Epithelial cell of esophagus (primary cell): ENCODE measurements around the gene WDR76.

Experiments
- DNase-seq: peaks from one replicate; pipeline ENCODE4 v3.0.0; 2010; ENCODE audit warnings: low read depth
- H3K4me3 ChIP-seq: 2 replicates; pipeline ENCODE4 v1.5.1; 2011; ENCODE audit warnings: mild to moderate bottlenecking, low read length, control low read depth
- TF ChIP-seq, protein P1 (sequence below): IDR thresholded peaks from 2 replicates; pipeline ENCODE4 v1.5.1; 2011; ENCODE audit warnings: low read depth, mild to moderate bottlenecking, low read length, control low read depth, inconsistent platforms; ENCODE audit not compliant: insufficient read depth; ENCODE audit errors: missing control alignments

WDR76 gene

DNA sequence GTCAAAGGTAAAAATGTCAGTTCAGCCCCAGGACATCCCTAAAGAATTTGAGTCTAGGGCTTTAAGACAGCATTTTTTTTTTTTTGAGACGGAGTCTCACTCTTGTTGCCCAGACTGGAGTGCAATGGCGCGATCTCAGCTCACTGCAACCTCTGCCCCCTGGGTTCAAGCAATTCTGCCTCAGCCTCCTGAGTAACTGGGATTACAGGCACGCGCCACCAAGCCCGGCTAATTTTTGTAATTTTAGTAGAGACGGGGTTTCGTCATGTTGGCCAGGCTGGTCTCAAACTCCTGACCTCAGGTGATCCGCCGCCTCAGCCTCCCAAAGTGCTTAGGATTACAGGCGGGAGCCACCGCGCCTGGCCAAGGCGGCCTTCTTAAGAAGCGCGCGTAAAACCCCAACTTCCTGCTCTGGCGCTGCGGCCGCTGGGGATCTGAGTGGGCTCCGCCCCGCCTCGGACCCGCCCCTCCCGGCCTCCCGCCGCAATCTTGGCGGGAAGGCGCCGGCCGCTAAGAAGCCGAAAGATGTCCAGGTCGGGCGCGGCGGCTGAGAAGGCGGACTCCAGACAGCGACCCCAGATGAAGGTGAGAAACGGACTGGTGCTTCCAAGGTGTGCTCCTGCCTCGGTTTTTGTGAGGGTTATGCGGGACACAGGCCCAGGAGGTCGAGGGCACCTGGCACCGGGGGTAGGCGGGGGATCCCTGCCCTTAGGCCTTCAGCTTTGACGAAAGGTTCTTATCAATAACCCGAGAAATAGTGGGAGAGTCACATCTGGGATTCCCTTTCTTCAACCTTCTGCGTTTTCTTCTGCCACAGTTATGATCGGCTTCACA lies at the start of gene WDR76:
WDR76 (plus strand) TSS at position 495 of the 834 bp plus-strand sequence; CDS start at position 526, 31 bp downstream.
- TF ChIP-seq, protein P1, sequence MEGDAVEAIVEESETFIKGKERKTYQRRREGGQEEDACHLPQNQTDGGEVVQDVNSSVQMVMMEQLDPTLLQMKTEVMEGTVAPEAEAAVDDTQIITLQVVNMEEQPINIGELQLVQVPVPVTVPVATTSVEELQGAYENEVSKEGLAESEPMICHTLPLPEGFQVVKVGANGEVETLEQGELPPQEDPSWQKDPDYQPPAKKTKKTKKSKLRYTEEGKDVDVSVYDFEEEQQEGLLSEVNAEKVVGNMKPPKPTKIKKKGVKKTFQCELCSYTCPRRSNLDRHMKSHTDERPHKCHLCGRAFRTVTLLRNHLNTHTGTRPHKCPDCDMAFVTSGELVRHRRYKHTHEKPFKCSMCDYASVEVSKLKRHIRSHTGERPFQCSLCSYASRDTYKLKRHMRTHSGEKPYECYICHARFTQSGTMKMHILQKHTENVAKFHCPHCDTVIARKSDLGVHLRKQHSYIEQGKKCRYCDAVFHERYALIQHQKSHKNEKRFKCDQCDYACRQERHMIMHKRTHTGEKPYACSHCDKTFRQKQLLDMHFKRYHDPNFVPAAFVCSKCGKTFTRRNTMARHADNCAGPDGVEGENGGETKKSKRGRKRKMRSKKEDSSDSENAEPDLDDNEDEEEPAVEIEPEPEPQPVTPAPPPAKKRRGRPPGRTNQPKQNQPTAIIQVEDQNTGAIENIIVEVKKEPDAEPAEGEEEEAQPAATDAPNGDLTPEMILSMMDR = no peak

GRCh38 chr15:43777267-43777914 lies 49.4 kb upstream of the WDR76 start:
- TF ChIP-seq, protein P1 = peak; percentile 89
- peak; percentile 78 for DNase-seq

More for the DNA sequence above, at the start of gene WDR76:
- DNase-seq = peak; percentile 86
- H3K4me3 ChIP-seq = peak within 1 kb of the TSS; percentile 57

GRCh38 chr15:43779016-43779415 lies 47.8 kb upstream of the WDR76 start:
- TF ChIP-seq, protein P1 = no peak
- H3K4me3 ChIP-seq = no peak overlapping the region
- DNase-seq = no peak

More at GRCh38 chr15:43777267-43777914, 49.4 kb upstream of the WDR76 start:
- peak overlapping the region; percentile 93 for H3K4me3 ChIP-seq

GRCh38 chr15:43789409-43789808 lies 37.4 kb upstream of the WDR76 start:
- no peak overlapping the region for H3K4me3 ChIP-seq
- TF ChIP-seq, protein P1 = no peak
- DNase-seq = no peak

DNA sequence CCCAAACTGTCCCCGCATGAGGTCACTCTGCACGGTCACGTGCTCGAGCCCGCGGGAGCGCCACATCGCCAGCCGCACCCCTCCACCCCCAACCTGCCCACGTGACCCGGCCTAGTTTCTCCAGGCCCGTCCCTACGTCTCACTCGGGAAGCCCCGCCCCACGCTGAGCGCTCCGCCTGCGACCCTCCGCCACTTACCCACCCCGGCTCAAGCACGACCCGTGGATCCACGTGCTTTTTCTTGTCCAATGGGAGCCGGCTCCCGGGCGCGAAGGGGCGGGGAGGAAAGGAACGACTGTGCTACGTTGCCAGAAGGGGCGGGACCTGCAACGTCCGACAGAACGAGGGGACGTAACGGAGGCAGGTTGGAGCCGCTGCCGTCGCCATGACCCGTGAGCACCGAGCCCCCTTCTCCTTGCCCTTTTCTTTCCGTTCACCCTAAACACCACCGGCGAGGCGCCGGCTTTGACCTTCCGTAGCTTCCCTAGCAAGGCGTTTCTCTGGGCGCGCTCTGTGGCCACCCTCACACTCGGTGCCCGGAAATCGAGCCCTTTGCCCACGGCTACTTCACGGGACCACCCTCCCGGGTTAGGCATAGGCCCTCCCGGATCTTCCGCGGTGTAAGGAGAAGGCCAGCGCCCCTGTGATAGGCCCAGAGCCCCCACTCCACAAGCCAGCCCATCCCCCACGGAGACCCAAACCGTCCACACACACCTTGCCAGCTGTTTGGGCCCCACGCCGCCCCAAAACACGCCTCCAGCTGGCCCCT lies 34.6 kb upstream of the WDR76 start, which contains the start of gene SERF2:
SERF2 (plus strand) TSS at position 328 of the 768 bp plus-strand sequence; CDS start at position 385, 57 bp downstream.
- TF ChIP-seq, protein P1 = no peak
- peak within 1 kb of the TSS; percentile 99 for H3K4me3 ChIP-seq
- peak; percentile 100 for DNase-seq

DNA sequence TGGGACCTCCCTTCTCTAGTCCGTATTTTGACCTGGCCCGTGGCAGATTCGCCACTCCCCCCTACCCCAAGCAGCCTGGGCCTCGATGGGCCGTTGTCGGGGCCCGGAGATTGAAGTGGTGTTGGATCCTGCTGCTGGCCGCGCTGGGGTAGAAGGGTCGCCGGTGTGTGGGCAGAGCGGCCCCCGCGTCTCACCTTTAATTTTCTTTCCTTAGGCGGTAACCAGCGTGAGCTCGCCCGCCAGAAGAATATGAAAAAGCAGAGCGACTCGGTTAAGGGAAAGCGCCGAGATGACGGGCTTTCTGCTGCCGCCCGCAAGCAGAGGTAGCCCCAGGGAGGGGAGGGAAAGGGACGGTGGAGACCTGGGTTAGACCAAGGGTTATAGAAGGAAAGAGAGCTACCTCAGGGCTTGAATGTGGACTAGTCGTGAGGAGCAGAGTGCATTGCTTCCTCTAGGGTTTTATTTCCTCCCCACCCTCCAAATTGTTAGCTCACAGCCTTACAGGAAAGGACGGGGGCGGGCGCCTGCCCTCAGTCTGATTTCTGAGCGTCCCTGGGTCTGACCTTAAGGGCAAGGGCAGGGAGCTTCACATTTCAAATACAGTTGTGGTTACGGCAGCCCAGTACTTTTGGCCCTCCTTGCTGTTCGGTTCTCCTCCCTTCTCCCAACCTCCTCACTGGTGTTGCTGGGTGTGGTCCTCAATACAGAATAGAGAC lies 33.9 kb upstream of the WDR76 start:
- TF ChIP-seq, protein P1 = peak; percentile 25
- DNase-seq = peak; percentile 41
- peak overlapping the region; percentile 99 for H3K4me3 ChIP-seq
